GM18907 (cell line): Measurements from ENCODE around the gene ACSM5.
"Not testable (repeated sequence)": the region's sequence is repeated elsewhere in the genome, so short reads cannot be mapped to it uniquely, and the experiment has no call there.

Experiments
- ATAC-seq: cut with Tn5 transposase; IDR thresholded peaks from one replicate; pipeline ENCODE4 v1.9.1; 2021; ENCODE audit warnings: mild to moderate bottlenecking, moderate library complexity; ENCODE audit not compliant: unreplicated experiment

ACSM5 gene

GRCh38 chr16:20397468-20398074, 11.8 kb upstream of the ACSM5 start:
- no peak for ATAC-seq

GRCh38 chr16:20398603-20399002, 10.7 kb upstream of the ACSM5 start:
- ATAC-seq: no peak

- no peak for ATAC-seq
These were observed 10.1 kb upstream of the ACSM5 start for GRCh38 chr16:20399185-20399584.

- ATAC-seq: no peak
These were observed 8.3 kb upstream of the ACSM5 start for GRCh38 chr16:20401066-20401465.

- no peak for ATAC-seq
These were observed 7.8 kb upstream of the ACSM5 start for GRCh38 chr16:20401475-20402016.

- no peak for ATAC-seq
These were observed 6.7 kb upstream of the ACSM5 start for GRCh38 chr16:20402651-20403050.

GRCh38 chr16:20404637-20405036, 4.7 kb upstream of the ACSM5 start, which contains the start of gene PDILT:
TSS of gene PDILT (minus strand) at chr16:20404737. CDS start at chr16:20399300, 5,437 bp downstream.
- no peak for ATAC-seq

GRCh38 chr16:20410121-20410723, 888 bp downstream of the ACSM5 start:
- ATAC-seq: peak; percentile 66

GRCh38 chr16:20411055-20411454, 1.7 kb downstream of the ACSM5 start:
- no peak for ATAC-seq

GRCh38 chr16:20415541-20415940, 6.2 kb downstream of the ACSM5 start:
- ATAC-seq: no peak

GRCh38 chr16:20419093-20419492, 9.8 kb downstream of the ACSM5 start:
- not testable (repeated sequence) for ATAC-seq

- not testable (repeated sequence) for ATAC-seq
These were observed 12.4 kb downstream of the ACSM5 start for GRCh38 chr16:20421748-20422147.

GRCh38 chr16:20423772-20424128, 14.4 kb downstream of the ACSM5 start:
- ATAC-seq: not testable (repeated sequence)

GRCh38 chr16:20424129-20424866, 15.0 kb downstream of the ACSM5 start:
- ATAC-seq: no peak

GRCh38 chr16:20427401-20427797, 18.1 kb downstream of the ACSM5 start:
- ATAC-seq: not testable (repeated sequence)

GRCh38 chr16:20429499-20429898, 20.2 kb downstream of the ACSM5 start:
- not testable (repeated sequence) for ATAC-seq

- not testable (repeated sequence) for ATAC-seq
These were observed 21.1 kb downstream of the ACSM5 start for GRCh38 chr16:20430480-20430879.

- no peak for ATAC-seq
These were observed 21.6 kb downstream of the ACSM5 start for GRCh38 chr16:20430948-20431347.

- not testable (repeated sequence) for ATAC-seq
These were observed 29.6 kb downstream of the ACSM5 start for GRCh38 chr16:20438950-20439349.

GRCh38 chr16:20439820-20440231, 30.5 kb downstream of the ACSM5 start:
- ATAC-seq: not testable (repeated sequence)

- not testable (repeated sequence) for ATAC-seq
These were observed 31.4 kb downstream of the ACSM5 start for GRCh38 chr16:20440731-20441130.

- ATAC-seq: no peak
These were observed 31.9 kb downstream of the ACSM5 start for GRCh38 chr16:20441191-20441590.
